K562 (cell line): ENCODE results near the gene FETUB. TPM values are rescaled to one million over a fixed set of nuclear protein-coding genes. Genes with fewer than 3 reads are reported as not detected.

Experiments used
- C11orf30 ChIP-seq: fragments of 450-650 bp; IDR thresholded peaks from 2 replicates; pipeline ENCODE4 v1.6.1; 2016; ENCODE audit warnings: low read depth, mild to moderate bottlenecking
- CBFA2T2 ChIP-seq: fragments of 450-650 bp; conservative IDR thresholded peaks from 2 replicates; pipeline ENCODE4 v1.6.1; 2017; ENCODE audit warnings: mild to moderate bottlenecking
- CC2D1A ChIP-seq: fragments of 450-650 bp; IDR thresholded peaks from 2 replicates; pipeline ENCODE4 v1.6.1; 2017; ENCODE audit warnings: mild to moderate bottlenecking
- CLOCK ChIP-seq: fragments of 250-450 bp; sonication (Bioruptor Pico); IDR thresholded peaks from 2 replicates; pipeline ENCODE4 v1.4.0; 2020; ENCODE audit warnings: mild to moderate bottlenecking, moderate library complexity, borderline replicate concordance
- GABPB2 ChIP-seq: fragments of 250-450 bp; sonication (Bioruptor Pico); conservative IDR thresholded peaks from 2 replicates; pipeline ENCODE4 v1.5.1; 2021; ENCODE audit warnings: mild to moderate bottlenecking
- HSF4 ChIP-seq: fragments of 250-450 bp; sonication (Bioruptor Pico); IDR thresholded peaks from 2 replicates; pipeline ENCODE4 v2.1.2; 2022; ENCODE audit warnings: mild to moderate bottlenecking, moderate library complexity, borderline replicate concordance
- L3MBTL2 ChIP-seq: fragments of 450-650 bp; IDR thresholded peaks from 2 replicates; pipeline ENCODE4 v1.6.1; 2016; ENCODE audit warnings: mild to moderate bottlenecking, moderate library complexity
- MCM5 ChIP-seq: fragments of 450-650 bp; IDR thresholded peaks from 2 replicates; pipeline ENCODE4 v1.6.1; 2016; ENCODE audit warnings: low read depth
- NBN ChIP-seq: fragments of 450-650 bp; IDR thresholded peaks from 2 replicates; pipeline ENCODE4 v1.6.1; 2016; ENCODE audit warnings: low read depth, mild to moderate bottlenecking
- NFATC3 ChIP-seq: fragments of 450-650 bp; IDR thresholded peaks from 2 replicates; pipeline ENCODE4 v1.6.1; 2017; ENCODE audit warnings: mild to moderate bottlenecking
- NFRKB ChIP-seq: fragments of 450-650 bp; IDR thresholded peaks from 2 replicates; pipeline ENCODE4 v1.6.1; 2016; ENCODE audit warnings: low read depth
- PBX2 ChIP-seq, 2 experiments: IDR thresholded peaks in 1 of 2; conservative IDR thresholded peaks in 1 of 2; 2 replicates each; pipeline ENCODE4 v1.6.1; 2016; ENCODE audit warnings: low read depth in 2 of 2, mild to moderate bottlenecking in 1 of 2, missing compliant biosample characterization in 1 of 2, missing genetic modification characterization in 1 of 2, moderate library complexity in 1 of 2
- POLR3G ChIP-seq: IDR thresholded peaks from 2 replicates; pipeline ENCODE4 v1.6.1; 2011; ENCODE audit not compliant: insufficient read length, insufficient replicate concordance; ENCODE audit errors: extremely low read depth
- RBM15 ChIP-seq: fragments of 200-400 bp; formaldehyde crosslinking; IDR thresholded peaks from 2 replicates; pipeline ENCODE4 v1.6.1; 2018; ENCODE audit warnings: mild to moderate bottlenecking, low read length, moderate library complexity; ENCODE audit not compliant: insufficient read depth
- RCOR1 ChIP-seq, 2 experiments: IDR thresholded peaks; 2 replicates each; pipeline ENCODE4 v1.6.1; 2012; ENCODE audit warnings: low read depth in 2 of 2, low read length in 2 of 2, borderline replicate concordance in 1 of 2, improper control_type of control experiment in 1 of 2
- SMARCE1 ChIP-seq: fragments of 450-650 bp; IDR thresholded peaks from 2 replicates; pipeline ENCODE4 v1.7.1; 2016; ENCODE audit warnings: mild to moderate bottlenecking
- TAL1 ChIP-seq: fragments of 450-650 bp; IDR thresholded peaks from 2 replicates; pipeline ENCODE4 v1.6.1; 2016; ENCODE audit warnings: mild to moderate bottlenecking
- TCF3 ChIP-seq: sonication (generic); formaldehyde crosslinking; IDR thresholded peaks from 2 replicates; pipeline ENCODE4 v1.4.0; 2020; ENCODE audit warnings: mild to moderate bottlenecking, missing genetic modification reagents
- TRIM24 ChIP-seq, 2 experiments: fragments of 450-650 bp; IDR thresholded peaks; 2 replicates each; pipeline ENCODE4 v1.6.1; 2016
- ZBTB11 ChIP-seq, 3 experiments: fragments of 200-800 bp in 1 of 3; fragments of 250-450 bp in 1 of 3; fragments of 450-650 bp in 1 of 3; sonication (Bioruptor Pico) in 1 of 3; sonication (Bioruptor generic) in 1 of 3; formaldehyde crosslinking in 1 of 3; IDR thresholded peaks; 2 replicates each; pipeline versions ENCODE4 v1.6.1 to v1.8.0; 2016 to 2022; ENCODE audit warnings: mild to moderate bottlenecking in 2 of 3, missing genetic modification characterization in 2 of 3, missing compliant biosample characterization in 1 of 3, moderate library complexity in 1 of 3
- polyA plus RNA-seq, 8 experiments: library from polyadenylated mRNA; depleted of rRNA in 4 of 8; stranded (reverse) in 5 of 8; unstranded in 3 of 8; fragments of >200 nt; fragmentation: Nextera tagmentation in 2 of 8; fragmentation: Illumina TruSeq in 1 of 8; extraction: Ambion mirVana in 2 of 8; extraction: Trizol in 1 of 8; gene quantifications; 2 replicates each; pipeline versions ENCODE4 v1.2.1 to v1.2.3, GENCODE V29; 2011 to 2014; ENCODE audit warnings: inconsistent platforms in 1 of 8, missing spikeins in 1 of 8
- total RNA-seq, 7 experiments: library from RNA; depleted of rRNA in 6 of 7; stranded (reverse); fragments of >200 nt in 6 of 7; fragmentation: Illumina TruSeq in 2 of 7; extraction: Trizol in 2 of 7; gene quantifications; 2 replicates each; pipeline versions ENCODE4 v1.2.1 to v1.2.3, GENCODE V29; 2011 to 2021; ENCODE audit warnings: low replicate concordance in 1 of 7

The FETUB gene
- total and polyA plus RNA-seq, 9 of the 15 experiments (the other 6 are each of a cell fraction or from before 2014, with no cell fraction given) = not detected

- TF ChIP-seq CLOCK = no peak
- peak; percentile 87 for TF ChIP-seq TRIM24 (IDR thresholded peaks at IDR 0.05)
- no peak for TF ChIP-seq MCM5
- no peak for TF ChIP-seq PBX2 (CRISPR knock-in tag; IDR thresholded peaks at IDR 0.05; ENCODE audit: low read depth)
- 0 out of 2 replicates have a peak, but pooled peaks have one; percentile 20 for TF ChIP-seq PBX2 (tag; conservative IDR thresholded peaks at IDR 0.05; ENCODE audit: low read depth)
- TF ChIP-seq NBN = peak; percentile 79; the same call in 1 of the 2 replicates
- TF ChIP-seq TCF3 = peak; percentile 87
- peak; percentile 96 for TF ChIP-seq SMARCE1
- TF ChIP-seq TAL1 = peak; percentile 85
- peak; percentile 100 for TF ChIP-seq C11orf30
- no peak for TF ChIP-seq RBM15
- TF ChIP-seq HSF4 (CRISPR knock-in tag) = no peak
- TF ChIP-seq RCOR1 (IDR thresholded peaks at IDR 0.05; ENCODE audit: borderline replicate concordance in 1 of 2, low read depth in 2 of 2, low read length in 2 of 2) = peak; percentile 97 to 100
- peak in 1 of 3 experiments; percentile 45; a peak in 1 of 6 replicates for TF ChIP-seq ZBTB11 (CRISPR knock-in tag; IDR thresholded peaks at IDR 0.05)
- no peak for TF ChIP-seq GABPB2 (CRISPR knock-in tag)
- TF ChIP-seq CBFA2T2 = peak; percentile 92
- TF ChIP-seq NFRKB = 0 out of 2 replicates have a peak, but pooled peaks have one; percentile 21
- peak; percentile 43; the same call in 1 of the 2 replicates for TF ChIP-seq L3MBTL2
- peak; percentile 65; the same call in 1 of the 2 replicates for TF ChIP-seq CC2D1A
- 0 out of 2 replicates have a peak, but pooled peaks have one; percentile 75 for TF ChIP-seq NFATC3
- TF ChIP-seq POLR3G = no peak
These were observed 60.1 kb downstream of the FETUB start (continued) for GRCh38 chr3:186700267-186700666.
